Activated CD8-positive, alpha-beta T cell treated with anti-CD3 and anti-CD28 coated beads, Interleukin-2, amount 10 ng/mL, durations not matched to agents 7 days and 5 days (primary cell): Measurements from ENCODE around the gene PRKAG2. TPM values are rescaled to one million over a fixed set of nuclear protein-coding genes. Genes with fewer than 3 reads are reported as not detected.

Source experiments
- ATAC-seq: fragments of 150-1000 bp; cut with Tn5 transposase; one replicate; pipeline ENCODE4 v1.10.0; 2021; ENCODE audit warnings: moderate library complexity
- CTCF ChIA-PET: fragments of 350-600 bp; sonication (Branson Sonifier 250); formaldehyde crosslinking; loops from one replicate; lab custom pipeline; 2021; ENCODE audit warnings: antibody characterized with exemption; lab: Charles Lee
- POLR2A ChIA-PET: fragments of 350-600 bp; sonication (Branson Sonifier 250); formaldehyde crosslinking; loops from one replicate; lab custom pipeline; 2021; ENCODE audit warnings: antibody characterized with exemption; lab: Charles Lee
- DNase-seq: peaks from one replicate; pipeline ENCODE4 v3.0.0-alpha.2; 2020
- H3K27ac Mint-ChIP-seq: one replicate; pipeline ENCODE4 v1.8.0; 2021; ENCODE audit warnings: mild to moderate bottlenecking, mixed read lengths
- H3K27me3 Mint-ChIP-seq: one replicate; pipeline ENCODE4 v1.8.0; 2021; ENCODE audit warnings: low read depth, mixed read lengths
- H3K36me3 Mint-ChIP-seq: one replicate; pipeline ENCODE4 v1.8.0; 2021; ENCODE audit warnings: low read depth, mixed read lengths
- H3K4me1 Mint-ChIP-seq: one replicate; pipeline ENCODE4 v1.8.0; 2021; ENCODE audit warnings: low read depth, mixed read lengths
- H3K4me3 Mint-ChIP-seq: one replicate; pipeline ENCODE4 v1.8.0; 2021; ENCODE audit warnings: mild to moderate bottlenecking, mixed read lengths
- H3K9me3 Mint-ChIP-seq: one replicate; pipeline ENCODE4 v1.8.0; 2022; ENCODE audit warnings: mixed read lengths; ENCODE audit not compliant: insufficient read depth
- total RNA-seq, 2 experiments: library from RNA; stranded (reverse); gene quantifications; one replicate each; pipeline ENCODE4 v1.2.3, GENCODE V29; 2021

Gene PRKAG2
- total RNA-seq, 2 experiments from 2014 or later = 23.6 to 28.3 TPM

- H3K9me3 Mint-ChIP-seq = no peaks in the 10 kb centered on the region
- H3K27ac Mint-ChIP-seq = no peak overlapping the region
- no peaks in the 10 kb centered on the region for H3K36me3 Mint-ChIP-seq
- no peaks in the 10 kb centered on the region for H3K4me1 Mint-ChIP-seq
- DNase-seq = no peak
- no peak overlapping the region for H3K4me3 Mint-ChIP-seq
- ChIA-PET POLR2A (no interaction called here), CTCF (no interaction called here)
- H3K27me3 Mint-ChIP-seq = peaks cover 15% of the 10 kb centered on the region
- ATAC-seq = no peak
Observed at GRCh38 chr7:151891182-151891581, 14.3 kb upstream of the PRKAG2 start.

GRCh38 chr7:151890355-151891004 is 13.6 kb upstream of the PRKAG2 start:
- no peaks in the 10 kb centered on the region for H3K36me3 Mint-ChIP-seq
- H3K9me3 Mint-ChIP-seq = no peaks in the 10 kb centered on the region
- no peaks in the 10 kb centered on the region for H3K4me1 Mint-ChIP-seq
- ChIA-PET CTCF (no interaction called here), POLR2A (no interaction called here)
- no peak overlapping the region for H3K4me3 Mint-ChIP-seq
- ATAC-seq = no peak
- no peak for DNase-seq
- H3K27me3 Mint-ChIP-seq = peaks cover 21% of the 10 kb centered on the region
- no peak overlapping the region for H3K27ac Mint-ChIP-seq

- CTCF ChIA-PET = no interaction called here
- POLR2A ChIA-PET = no interaction called here
- H3K9me3 Mint-ChIP-seq = no peaks in the 10 kb centered on the region
- no peaks in the 10 kb centered on the region for H3K36me3 Mint-ChIP-seq
- ATAC-seq (no peak), DNase-seq (no peak)
- no peak overlapping the region for H3K27ac Mint-ChIP-seq
- H3K27me3 Mint-ChIP-seq = peaks cover 23% of the 10 kb centered on the region
- H3K4me1 Mint-ChIP-seq = no peaks in the 10 kb centered on the region
- no peak overlapping the region for H3K4me3 Mint-ChIP-seq
Observed at GRCh38 chr7:151889406-151890354, 12.8 kb upstream of the PRKAG2 start.

- no peaks in the 10 kb centered on the region for H3K36me3 Mint-ChIP-seq
- DNase-seq (no peak), ATAC-seq (no peak)
- no peak overlapping the region for H3K27ac Mint-ChIP-seq
- H3K4me3 Mint-ChIP-seq = no peak overlapping the region
- POLR2A ChIA-PET = no interaction called here
- peaks cover 20% of the 10 kb centered on the region for H3K27me3 Mint-ChIP-seq
- no peaks in the 10 kb centered on the region for H3K4me1 Mint-ChIP-seq
- CTCF ChIA-PET = no interaction called here
- no peaks in the 10 kb centered on the region for H3K9me3 Mint-ChIP-seq
Observed at GRCh38 chr7:151888079-151889067, 11.5 kb upstream of the PRKAG2 start.

GRCh38 chr7:151886783-151887182 is 9.9 kb upstream of the PRKAG2 start:
- POLR2A ChIA-PET = no interaction called here
- Mint-ChIP-seq H3K9me3 (no peaks in the 10 kb centered on the region), H3K4me1 (no peaks in the 10 kb centered on the region), H3K4me3 (no peak overlapping the region), H3K36me3 (no peaks in the 10 kb centered on the region), H3K27me3 (peaks cover 31% of the 10 kb centered on the region), H3K27ac (no peak overlapping the region)
- CTCF ChIA-PET = no interaction called here
- no peak for DNase-seq
- no peak for ATAC-seq

GRCh38 chr7:151885202-151885580 is 8.3 kb upstream of the PRKAG2 start:
- ATAC-seq = no peak
- Mint-ChIP-seq H3K27me3 (peaks cover 24% of the 10 kb centered on the region), H3K9me3 (no peaks in the 10 kb centered on the region), H3K27ac (no peak overlapping the region), H3K4me3 (no peak overlapping the region), H3K4me1 (no peaks in the 10 kb centered on the region), H3K36me3 (no peaks in the 10 kb centered on the region)
- DNase-seq = no peak
- POLR2A ChIA-PET = no interaction called here
- CTCF ChIA-PET = no interaction called here

GRCh38 chr7:151884312-151885201 is 7.6 kb upstream of the PRKAG2 start:
- Mint-ChIP-seq H3K9me3 (no peaks in the 10 kb centered on the region), H3K4me3 (no peak overlapping the region), H3K36me3 (no peaks in the 10 kb centered on the region), H3K27me3 (peaks cover 21% of the 10 kb centered on the region), H3K27ac (no peak overlapping the region), H3K4me1 (no peaks in the 10 kb centered on the region)
- ChIA-PET CTCF (interaction anchor here (1.4 kb wide), 1 partner anchor 13 kb away, joined by 3 read pairs; no protein-coding TSS in a partner anchor), POLR2A (no interaction called here)
- DNase-seq (no peak), ATAC-seq (no peak)

GRCh38 chr7:151883857-151884256 is 6.9 kb upstream of the PRKAG2 start:
- no peak overlapping the region for H3K4me3 Mint-ChIP-seq
- ChIA-PET POLR2A (no interaction called here), CTCF (interaction anchor here (1.0 to 1.4 kb wide), 2 partner anchors 9 to 13 kb away, joined by 3 read pairs; no protein-coding TSS in a partner anchor)
- no peak for DNase-seq
- no peaks in the 10 kb centered on the region for H3K4me1 Mint-ChIP-seq
- H3K27me3 Mint-ChIP-seq = peaks cover 21% of the 10 kb centered on the region
- H3K36me3 Mint-ChIP-seq = no peaks in the 10 kb centered on the region
- ATAC-seq = no peak
- no peak overlapping the region for H3K27ac Mint-ChIP-seq
- no peaks in the 10 kb centered on the region for H3K9me3 Mint-ChIP-seq

- Mint-ChIP-seq H3K9me3 (no peaks in the 10 kb centered on the region), H3K27me3 (peaks cover 25% of the 10 kb centered on the region), H3K27ac (no peak overlapping the region), H3K4me3 (no peak overlapping the region), H3K4me1 (peaks cover 3% of the 10 kb centered on the region), H3K36me3 (no peaks in the 10 kb centered on the region)
- ATAC-seq (no peak), DNase-seq (no peak)
- ChIA-PET CTCF (no interaction called here), POLR2A (interaction anchor here (1.1 kb wide), 1 partner anchor 13 kb away, joined by 3 read pairs; no protein-coding TSS in a partner anchor)
Observed at GRCh38 chr7:151882734-151883133, 5.8 kb upstream of the PRKAG2 start.

GRCh38 chr7:151880688-151881087 is 3.8 kb upstream of the PRKAG2 start:
- Mint-ChIP-seq H3K27ac (no peak overlapping the region), H3K27me3 (peaks cover 21% of the 10 kb centered on the region), H3K9me3 (no peaks in the 10 kb centered on the region), H3K4me1 (peaks cover 5% of the 10 kb centered on the region), H3K4me3 (no peak overlapping the region), H3K36me3 (no peaks in the 10 kb centered on the region)
- DNase-seq = no peak
- POLR2A ChIA-PET = no interaction called here
- no peak for ATAC-seq
- CTCF ChIA-PET = interaction anchor here (0.5 to 1.3 kb wide), 2 partner anchors 31 to 310 kb away, joined by 3 to 4 read pairs; no protein-coding TSS in a partner anchor
